HCT116 (cell line): Measurements from ENCODE around the gene BEST4. TPM values are rescaled to one million over a fixed set of nuclear protein-coding genes. Genes with fewer than 3 reads are reported as not detected.

Source experiments
- ATAC-seq: fragments of 200-7000 bp; cut with Tn5 transposase; 2 replicates; pipeline ENCODE4 v1.9.1; 2020; ENCODE audit warnings: mild to moderate bottlenecking, moderate library complexity
- BruUV-seq: library from RNA; stranded (reverse); fragments of 400-500 nt; replicated peaks from 2 replicates; lab custom pipeline; 2021; lab: Mats Ljungman, UMichigan
- CTCF ChIA-PET: fragments of 300-600 bp; sonication (Branson Sonifier 250); formaldehyde crosslinking; loops from one replicate; lab custom pipeline; 2021; ENCODE audit warnings: antibody characterized with exemption; lab: Charles Lee
- POLR2A ChIA-PET: fragments of 300-600, 350-600 bp; sonication (Branson Sonifier 250); formaldehyde crosslinking; loops from one replicate; lab custom pipeline; 2021; ENCODE audit warnings: antibody characterized with exemption; lab: Charles Lee
- RAD21 ChIA-PET, 2 experiments: fragments of 300-600 bp; sonication (Branson Sonifier 250); formaldehyde crosslinking; loops; one replicate each; lab custom pipeline; 2023; ENCODE audit warnings: low total read pairs in 2 of 2; ENCODE audit not compliant: uncharacterized antibody in 2 of 2, unreplicated experiment in 2 of 2, low non-redundant PET in 1 of 2; lab: Charles Lee
- DNase-seq: peaks from one replicate; pipeline ENCODE4 v3.0.0-alpha.2; 2010; ENCODE audit warnings: low read depth, low spot score
- H2AFZ ChIP-seq: fragments of 200-600 bp; shearing (Covaris generic), sonication (generic); 2 replicates; pipeline ENCODE4 v1.6.1; 2017; ENCODE audit warnings: low read depth, mixed run types, mixed read lengths, antibody characterized with exemption, low read length; ENCODE audit not compliant: poor library complexity, severe bottlenecking
- H3K27ac ChIP-seq: 2 replicates; pipeline ENCODE4 v1.5.1; 2012; ENCODE audit warnings: low read depth, low read length
- H3K27me3 ChIP-seq: fragments of 200-600 bp; sonication (generic); 2 replicates; pipeline ENCODE4 v1.6.1; 2016; ENCODE audit warnings: mixed run types, low read length, mixed read lengths; ENCODE audit not compliant: insufficient read depth
- H3K36me3 ChIP-seq, 2 experiments: fragments of 200-500 bp in 1 of 2; fragments of 200-600 bp in 1 of 2; sonication (Bioruptor generic) in 1 of 2; sonication (generic) in 1 of 2; 2 replicates each; pipeline versions ENCODE4 v1.5.1 to v1.6.1; 2014 to 2016; ENCODE audit warnings: low read length in 2 of 2, inconsistent platforms in 1 of 2, mixed read lengths in 1 of 2, mixed run types in 1 of 2; ENCODE audit not compliant: insufficient read depth in 2 of 2, control insufficient read depth in 1 of 2
- H3K4me1 ChIP-seq, 2 experiments: fragments of 200-600 bp in 1 of 2; sonication (generic) in 1 of 2; 2 replicates each; pipeline versions ENCODE4 v1.5.1 to v1.6.1; 2012 to 2017; ENCODE audit warnings: low read length in 2 of 2, inconsistent platforms in 1 of 2, mild to moderate bottlenecking in 1 of 2, mixed read lengths in 1 of 2, mixed run types in 1 of 2, moderate library complexity in 1 of 2; ENCODE audit not compliant: insufficient read depth in 2 of 2, control insufficient read depth in 1 of 2
- H3K4me2 ChIP-seq: fragments of 200-600 bp; sonication (generic); 2 replicates; pipeline ENCODE4 v1.6.1; 2017; ENCODE audit warnings: mixed run types, low read length, mixed read lengths
- H3K4me3 ChIP-seq, 2 experiments: fragments of 200-600 bp in 1 of 2; sonication (generic) in 1 of 2; replicated peaks in 1 of 2; 2 replicates each; pipeline ENCODE4 v1.5.1; 2011 to 2016; ENCODE audit warnings: low read length in 2 of 2, control low read depth in 1 of 2, low read depth in 1 of 2, mild to moderate bottlenecking in 1 of 2, mixed read lengths in 1 of 2, mixed run types in 1 of 2
- H3K79me2 ChIP-seq: fragments of 200-600 bp; sonication (generic); 2 replicates; pipeline ENCODE4 v1.6.1; 2017; ENCODE audit warnings: mild to moderate bottlenecking, mixed run types, low read length, moderate library complexity, mixed read lengths; ENCODE audit not compliant: insufficient read depth
- H3K9ac ChIP-seq: fragments of 200-600 bp; sonication (generic); 2 replicates; pipeline ENCODE4 v1.6.1; 2016; ENCODE audit warnings: low read length, mixed read lengths
- H3K9me2 ChIP-seq: fragments of 200-600 bp; sonication (generic), shearing (Covaris generic); 2 replicates; pipeline ENCODE4 v1.6.1; 2017; ENCODE audit warnings: mixed run types, mild to moderate bottlenecking, moderate library complexity; ENCODE audit not compliant: insufficient read depth
- H3K9me3 ChIP-seq, 2 experiments: fragments of 200-500 bp in 1 of 2; fragments of 200-600 bp in 1 of 2; sonication (Bioruptor generic) in 1 of 2; sonication (generic) in 1 of 2; 2 replicates each; pipeline ENCODE4 v1.6.1; 2014 to 2017; ENCODE audit warnings: low read length in 2 of 2, mixed read lengths in 2 of 2, inconsistent platforms in 1 of 2, low read depth in 1 of 2, mild to moderate bottlenecking in 1 of 2, mixed run types in 1 of 2, moderate library complexity in 1 of 2; ENCODE audit not compliant: control insufficient read depth in 1 of 2, insufficient read depth in 1 of 2
- H4K20me1 ChIP-seq: fragments of 200-600 bp; sonication (generic), shearing (Covaris generic); 2 replicates; pipeline ENCODE4 v1.6.1; 2017; ENCODE audit warnings: mixed run types, mild to moderate bottlenecking, moderate library complexity; ENCODE audit not compliant: insufficient read depth
- CEBPB ChIP-seq: IDR thresholded peaks from 2 replicates; pipeline ENCODE4 v1.6.1; 2012; ENCODE audit warnings: low read depth
- CTCF ChIP-seq, 3 experiments: fragments of 200-600 bp in 1 of 3; sonication (generic) in 1 of 3; IDR thresholded peaks in 2 of 3; conservative IDR thresholded peaks in 1 of 3; 2 replicates each; pipeline ENCODE4 v1.5.1; 2012 to 2017; ENCODE audit warnings: low read depth in 2 of 3, low read length in 2 of 3, antibody characterized with exemption in 1 of 3, borderline replicate concordance in 1 of 3, control low read depth in 1 of 3, mild to moderate bottlenecking in 1 of 3, mixed read lengths in 1 of 3, mixed run types in 1 of 3, moderate library complexity in 1 of 3; ENCODE audit not compliant: insufficient read depth in 1 of 3
- FOSL1 ChIP-seq: IDR thresholded peaks from 2 replicates; pipeline ENCODE4 v1.6.1; 2012; ENCODE audit warnings: low read depth
- POLR2A ChIP-seq: IDR thresholded peaks from 2 replicates; pipeline ENCODE4 v1.7.0; 2011; ENCODE audit warnings: borderline replicate concordance; ENCODE audit not compliant: insufficient read depth, insufficient read length; ENCODE audit errors: extremely low read depth
- RAD21 ChIP-seq: IDR thresholded peaks from 2 replicates; pipeline ENCODE4 v1.6.1; 2012; ENCODE audit warnings: low read depth, mild to moderate bottlenecking
- REST ChIP-seq: IDR thresholded peaks from 2 replicates; pipeline ENCODE4 v1.6.1; 2012; ENCODE audit warnings: low read depth
- SP1 ChIP-seq: IDR thresholded peaks from 2 replicates; pipeline ENCODE4 v1.6.1; 2012; ENCODE audit warnings: low read depth
- SRF ChIP-seq: IDR thresholded peaks from 2 replicates; pipeline ENCODE4 v1.6.1; 2012; ENCODE audit warnings: low read depth
- TCF7L2 ChIP-seq: IDR thresholded peaks from 2 replicates; pipeline ENCODE4 v1.7.0; 2011; ENCODE audit warnings: borderline replicate concordance, inconsistent platforms; ENCODE audit not compliant: insufficient read depth, insufficient read length; ENCODE audit errors: extremely low read depth
- ZNF274 ChIP-seq: fragments of 200-500 bp; sonication (Bioruptor generic); IDR thresholded peaks from 2 replicates; pipeline ENCODE4 v1.6.1; 2014; ENCODE audit warnings: mild to moderate bottlenecking, low read depth, low read length, inconsistent platforms
- intact Hi-C: fragments of 100-400 bp; cut with micrococcal nuclease; formaldehyde crosslinking; loops from 2 replicates; pipeline ENCODE4 v1.10.0; 2022
- total RNA-seq: library from RNA; stranded (reverse); gene quantifications from one replicate; pipeline ENCODE4 v1.2.1, GENCODE V29; 2021; ENCODE audit not compliant: unreplicated experiment

The BEST4 gene
- total RNA-seq, 1 experiment from 2014 or later: 0.52 TPM

- CTCF ChIA-PET: no interaction called here
Measured at GRCh38 chr1:44832056-44832705, 44.2 kb upstream of the BEST4 start.

More at GRCh38 chr1:44832056-44832705, 44.2 kb upstream of the BEST4 start:
- intact Hi-C loops: no loop called here
- no peak overlapping the region for H3K9ac ChIP-seq
- H3K36me3 ChIP-seq: no peaks in the 10 kb centered on the region
- RAD21 ChIA-PET: no interaction called here
- TF ChIP-seq SRF (no peak), TCF7L2 (no peak), RAD21 (no peak), CEBPB (no peak), SP1 (no peak), POLR2A (no peak), FOSL1 (no peak), ZNF274 (no peak), CTCF (IDR thresholded peaks at IDR 0.05 in 2 of 3, conservative IDR thresholded peaks at IDR 0.05 in 1 of 3; ENCODE audit: borderline replicate concordance in 1 of 3, insufficient read depth in 1 of 3, low read depth in 2 of 3, low read length in 2 of 3) (no peak), REST (no peak)
- TF ChIP-seq, all 23 proteins: peak for 0
- no peaks in the 10 kb centered on the region for H3K9me2 ChIP-seq
- no peak overlapping the region for H3K27ac ChIP-seq
- ATAC-seq (no peak), DNase-seq (no peak)
- no peak overlapping the region for H3K4me2 ChIP-seq
- H3K79me2 ChIP-seq: no peaks in the 10 kb centered on the region
- H3K9me3 ChIP-seq: no peaks in the 10 kb centered on the region
- POLR2A ChIA-PET: interaction anchor here (3.3 kb wide), 1 partner anchor 13 kb away, joined by 18 read pairs; no protein-coding TSS in a partner anchor
- H3K27me3 ChIP-seq: no peaks in the 10 kb centered on the region
- BruUV-seq: no TSS peak
- no peaks in the 10 kb centered on the region for H4K20me1 ChIP-seq
- H2AFZ ChIP-seq: no peak overlapping the region
- no peak overlapping the region for H3K4me3 ChIP-seq
- peaks cover 0 to 10% of the 10 kb centered on the region in 2 experiments; a peak in 1 of 4 replicates for H3K4me1 ChIP-seq
